ENCODE results near the gene CPVL.

Gene CPVL

DNA sequence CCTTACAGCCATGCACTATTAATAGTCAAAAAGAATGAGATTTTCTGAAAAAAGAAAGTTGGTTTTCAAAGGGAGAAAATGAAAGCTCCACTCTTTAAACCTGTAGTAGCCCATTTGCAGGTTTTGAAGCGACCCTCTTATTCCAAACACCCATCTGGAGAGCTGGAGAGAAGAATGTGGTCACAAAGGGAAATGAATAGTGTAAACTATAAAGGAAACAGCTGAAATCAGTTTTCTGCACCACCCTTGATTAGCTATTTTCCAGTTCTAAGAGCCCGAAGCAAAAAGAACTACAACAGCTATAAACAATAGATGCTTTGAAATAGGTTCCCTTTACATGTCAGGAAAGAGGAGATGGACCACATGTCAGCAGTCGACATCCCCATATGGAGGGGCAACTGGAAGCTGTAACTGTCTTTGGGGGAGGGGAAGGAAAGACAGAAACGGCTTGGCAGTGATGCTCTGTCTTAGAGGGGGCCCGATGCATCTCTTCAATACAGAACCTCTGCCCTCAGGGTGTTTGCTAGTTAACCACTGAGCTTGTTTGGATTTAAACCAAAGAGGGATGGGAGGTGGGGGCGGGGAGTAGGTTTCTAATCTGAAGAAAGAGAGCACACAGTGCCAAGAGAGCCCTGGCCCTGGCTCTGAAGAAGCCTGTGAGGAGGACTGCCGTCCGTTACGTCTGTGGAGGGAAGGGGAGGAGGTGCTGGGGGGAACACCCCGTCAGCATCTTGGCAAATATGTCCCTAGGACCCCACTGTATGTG lies 55.3 kb downstream of the CPVL start:
- DNase-seq (ENCODE audit: low spot score): peak; percentile 72

DNA sequence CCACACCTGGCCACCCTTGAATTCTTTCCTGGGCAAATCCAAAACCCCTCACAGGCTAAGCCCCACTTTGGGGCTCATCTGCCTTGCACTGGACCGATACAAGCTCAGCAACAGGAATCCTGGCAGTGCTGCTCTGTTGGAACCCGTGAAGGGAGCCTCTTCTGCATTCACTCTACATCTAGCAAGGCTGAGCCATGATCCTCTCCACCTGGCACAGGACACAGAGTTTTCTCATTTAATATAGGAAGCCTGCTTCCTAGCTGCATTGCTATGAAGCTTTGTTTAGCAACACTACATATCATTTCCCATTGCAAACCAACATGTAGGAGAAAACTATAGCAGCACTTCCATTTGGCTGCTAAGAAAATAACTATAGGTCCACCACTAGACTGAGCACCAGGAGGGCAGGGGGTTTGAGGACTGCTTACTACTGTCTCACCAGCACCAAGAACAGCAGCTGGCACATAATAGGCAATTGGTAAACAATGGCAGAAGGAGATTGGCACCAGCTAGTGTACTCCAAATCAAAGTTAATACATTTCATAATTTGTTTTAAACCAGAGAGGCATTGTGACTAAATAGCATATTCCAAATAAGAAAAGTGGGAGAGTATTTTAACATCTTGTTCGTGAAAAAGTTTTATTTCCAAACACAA lies 56.1 kb downstream of the CPVL start:
- DNase-seq (ENCODE audit: low spot score): no peak

DNA sequence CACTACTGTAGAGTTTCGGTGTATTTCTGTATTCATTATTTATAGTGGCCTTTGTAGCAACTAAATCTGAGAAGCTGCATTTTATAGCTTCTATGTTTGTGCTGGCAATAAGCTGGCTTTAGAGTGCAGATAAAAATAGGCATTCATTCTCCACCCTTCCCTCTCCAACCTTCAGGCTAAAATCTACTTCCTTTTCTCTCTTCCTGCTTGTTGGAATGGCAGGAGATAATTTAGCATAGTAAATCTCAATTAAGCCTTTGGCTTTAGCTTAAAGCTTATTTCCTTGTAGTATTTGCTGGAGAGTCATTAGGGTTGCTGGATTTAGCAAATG lies 58.5 kb downstream of the CPVL start:
- DNase-seq (ENCODE audit: low spot score): no peak

DNA sequence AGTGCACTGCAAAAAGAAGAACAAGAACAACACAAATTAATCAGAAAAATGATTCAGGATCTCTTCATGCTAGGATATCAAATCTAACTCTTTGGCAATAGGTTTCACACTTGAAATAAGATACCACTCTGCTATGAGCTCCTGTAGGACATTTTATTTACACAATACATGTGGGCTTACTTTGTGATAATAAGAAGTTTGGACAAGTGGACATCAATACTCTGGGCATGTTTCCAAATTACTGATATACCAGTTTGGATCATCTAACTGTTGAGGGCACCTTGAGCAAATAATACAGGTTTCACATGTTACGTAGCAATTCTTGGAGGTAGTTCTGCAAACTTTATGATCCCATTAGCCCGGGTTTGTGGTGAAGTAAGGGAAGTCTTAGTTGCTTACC lies 59.8 kb downstream of the CPVL start:
- no peak for DNase-seq (ENCODE audit: low spot score)

DNA sequence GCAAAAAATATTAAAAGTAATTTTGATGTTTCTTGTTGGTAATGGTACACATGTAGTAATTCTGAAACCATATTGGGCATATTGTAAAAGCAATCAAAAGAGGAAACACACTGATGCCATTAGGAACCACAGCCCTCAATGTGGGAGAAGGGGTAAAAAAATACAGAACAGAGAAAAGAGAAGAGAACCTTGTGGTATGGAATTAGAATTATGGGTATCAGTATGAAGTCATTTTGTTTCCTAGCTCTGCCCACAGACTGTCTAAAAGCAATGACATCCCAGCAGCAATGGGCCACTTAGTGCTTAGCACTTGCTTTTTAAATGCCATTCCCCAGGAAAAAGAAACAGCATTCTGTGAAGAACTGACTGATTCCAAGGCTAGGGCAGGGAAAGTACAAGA lies 61.5 kb downstream of the CPVL start:
- no peak for DNase-seq (ENCODE audit: low spot score)

DNA sequence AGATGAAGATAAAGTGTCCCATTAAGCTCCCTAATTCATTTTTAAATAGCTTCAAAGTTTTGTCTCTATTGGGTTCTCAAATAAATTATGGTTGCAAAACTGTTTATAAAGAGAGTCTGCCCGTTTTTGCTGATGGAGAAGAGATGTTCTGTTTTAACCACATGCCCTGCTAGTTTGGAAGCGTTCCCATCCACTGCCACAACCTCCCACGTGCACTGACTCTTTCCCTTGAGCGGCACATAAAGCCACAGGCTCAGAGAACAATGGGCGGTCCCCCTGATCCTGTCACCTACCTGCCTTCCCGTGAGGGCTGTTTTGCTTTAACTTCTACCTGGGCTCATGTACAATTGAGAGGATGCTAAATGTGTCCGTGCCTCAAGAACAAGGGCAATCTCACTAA lies 65.5 kb downstream of the CPVL start:
- no peak for DNase-seq (ENCODE audit: low spot score)

DNA sequence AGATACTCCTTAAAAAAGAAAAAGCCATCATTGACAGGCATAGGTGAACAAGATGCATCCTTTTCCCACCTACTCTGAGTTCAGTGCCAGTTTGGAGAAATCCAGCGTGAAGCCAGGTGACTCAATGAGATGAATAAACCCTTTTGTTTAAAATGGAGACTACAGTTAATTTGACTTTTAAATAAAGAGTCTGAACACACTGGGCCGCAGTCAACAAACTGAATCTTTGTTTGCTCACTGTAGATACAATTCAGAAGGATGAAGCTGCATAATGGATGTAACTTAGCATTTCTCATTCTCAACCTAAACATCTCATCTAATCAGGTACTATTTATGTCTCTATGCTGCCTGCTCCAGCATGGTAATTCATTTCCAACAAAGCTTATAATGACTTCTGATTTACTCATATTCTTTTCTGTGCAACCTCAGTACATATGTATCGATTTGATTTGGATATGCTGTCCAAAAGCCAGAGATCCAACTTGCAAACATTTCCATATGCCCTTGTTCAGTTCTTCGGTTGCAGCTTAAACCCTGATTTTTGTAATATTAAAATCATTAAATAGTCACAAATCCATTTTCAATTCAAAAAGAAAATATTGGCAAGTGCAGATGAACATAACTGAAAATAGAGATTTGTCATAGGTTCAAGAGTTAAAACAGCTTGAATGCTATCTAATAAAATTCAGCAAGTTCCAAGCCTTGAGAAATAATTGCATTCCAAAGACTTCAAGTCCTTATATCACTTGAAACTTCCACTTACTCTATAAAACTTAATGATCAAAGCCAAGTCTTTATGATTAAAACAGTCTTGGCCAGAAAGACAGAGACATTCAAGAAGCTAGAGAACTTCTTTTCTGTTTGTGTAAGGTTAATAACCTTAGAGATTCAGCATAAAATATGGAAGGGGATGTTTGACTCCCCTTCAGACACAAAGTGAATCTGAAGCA lies 67.8 kb downstream of the CPVL start:
- peak; percentile 90 for DNase-seq (ENCODE audit: low spot score)

DNA sequence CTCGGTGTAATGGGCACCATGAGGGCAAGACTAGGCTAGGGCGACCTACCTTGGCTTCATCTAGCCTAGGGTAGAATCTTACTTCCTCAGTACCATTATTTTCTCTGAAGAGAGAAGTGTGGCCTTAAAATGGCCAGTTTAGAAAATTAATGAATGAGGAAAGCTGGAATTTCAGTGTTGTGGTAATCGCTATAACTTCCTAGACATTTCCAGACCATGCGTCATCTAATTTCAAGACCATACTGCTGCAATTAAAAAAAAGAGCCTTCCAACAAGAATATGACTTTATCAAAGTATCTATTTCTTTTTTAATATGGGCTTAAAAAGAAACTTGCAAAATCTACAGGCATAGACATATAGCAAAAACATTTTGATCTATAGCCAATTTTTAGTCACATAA lies 68.5 kb downstream of the CPVL start:
- no peak for DNase-seq (ENCODE audit: low spot score)

DNA sequence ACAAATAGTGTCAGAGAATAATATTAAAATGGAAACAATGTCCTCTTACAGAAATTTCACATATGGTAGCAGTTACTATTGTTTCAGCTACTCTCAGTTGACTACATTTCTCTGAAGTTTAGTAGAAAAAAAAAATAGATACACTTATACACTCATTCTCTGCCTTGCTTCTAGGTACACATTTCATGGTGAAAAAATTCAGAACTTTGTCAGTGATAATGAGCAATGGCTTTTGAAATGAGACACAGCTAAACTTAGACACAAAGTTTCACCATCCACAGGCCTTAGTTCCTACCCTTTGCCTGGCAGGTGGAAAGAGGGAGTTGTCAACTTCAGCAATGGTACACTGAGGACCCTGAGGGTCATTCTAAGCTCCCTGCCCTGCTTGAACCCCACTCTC lies 69.2 kb downstream of the CPVL start:
- DNase-seq (ENCODE audit: low spot score): no peak

DNA sequence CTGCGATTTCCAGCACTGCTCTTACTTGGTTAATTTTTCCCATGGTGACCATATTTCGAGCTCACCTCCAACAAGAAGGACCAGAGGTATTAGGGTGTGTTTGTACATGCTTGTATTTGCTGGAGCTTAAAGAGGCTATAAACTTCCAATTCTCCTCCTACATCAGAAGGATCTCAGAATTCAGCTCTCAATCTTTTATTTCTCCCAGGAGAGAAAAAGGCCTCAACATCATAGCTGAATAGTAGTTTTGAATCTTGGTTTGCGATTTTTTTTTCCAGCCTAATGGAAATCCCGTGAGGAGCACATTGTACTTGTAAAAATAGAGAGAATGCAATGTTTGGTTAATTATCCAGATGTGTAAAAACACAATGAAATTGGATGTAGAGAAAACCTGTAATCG lies 69.7 kb downstream of the CPVL start:
- no peak for DNase-seq (ENCODE audit: low spot score)

DNA sequence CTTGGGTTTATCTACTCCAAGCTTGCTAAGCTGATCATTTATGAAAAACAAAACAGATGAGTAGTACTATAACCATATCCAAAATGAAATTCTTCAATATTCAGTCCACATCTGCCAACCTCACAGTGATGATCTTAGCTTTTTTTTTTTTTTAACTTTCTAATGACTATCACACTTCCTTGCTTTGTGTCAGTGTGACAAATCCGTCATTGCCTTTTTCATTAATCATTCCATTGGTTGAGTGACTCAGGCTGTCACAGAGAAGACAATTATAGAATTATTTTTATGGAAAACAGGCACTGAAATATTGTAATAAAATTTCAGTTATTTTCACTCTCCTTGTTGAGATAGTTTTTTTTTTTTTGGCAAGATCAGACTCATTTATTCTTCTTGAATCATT lies 70.7 kb downstream of the CPVL start:
- DNase-seq (ENCODE audit: low spot score): no peak

DNA sequence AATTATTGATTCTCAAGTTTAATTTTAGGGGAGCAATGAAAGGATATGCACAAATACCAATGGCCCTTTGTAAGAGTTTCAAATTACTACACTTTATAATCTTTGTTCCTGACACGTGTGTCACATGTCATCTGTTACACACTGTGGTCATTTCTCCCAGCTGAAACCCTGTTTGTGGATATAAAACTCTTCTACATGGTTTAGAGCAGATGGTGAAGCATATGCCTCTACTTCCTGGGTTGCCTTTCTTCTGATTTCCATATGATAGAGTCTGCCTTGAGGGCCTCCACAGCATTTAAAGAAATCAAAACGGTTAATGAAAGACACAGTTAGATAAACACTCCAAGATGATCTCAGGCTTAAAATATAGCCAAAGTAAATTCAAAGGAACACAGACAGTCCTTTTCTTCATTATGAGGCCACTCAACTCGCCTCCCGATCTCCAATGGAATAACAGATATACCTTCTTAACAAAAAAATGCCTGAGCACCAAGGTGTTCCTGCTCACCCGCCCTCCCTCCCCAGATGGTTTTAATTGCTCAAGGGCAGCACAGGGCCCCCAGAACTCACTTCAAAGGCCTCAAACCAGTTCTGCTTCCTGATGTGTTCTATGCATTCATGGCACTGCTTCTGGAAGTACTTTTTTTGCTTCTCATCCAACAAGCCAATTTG lies 75.0 kb downstream of the CPVL start:
- no peak for DNase-seq (ENCODE audit: low spot score)

DNA sequence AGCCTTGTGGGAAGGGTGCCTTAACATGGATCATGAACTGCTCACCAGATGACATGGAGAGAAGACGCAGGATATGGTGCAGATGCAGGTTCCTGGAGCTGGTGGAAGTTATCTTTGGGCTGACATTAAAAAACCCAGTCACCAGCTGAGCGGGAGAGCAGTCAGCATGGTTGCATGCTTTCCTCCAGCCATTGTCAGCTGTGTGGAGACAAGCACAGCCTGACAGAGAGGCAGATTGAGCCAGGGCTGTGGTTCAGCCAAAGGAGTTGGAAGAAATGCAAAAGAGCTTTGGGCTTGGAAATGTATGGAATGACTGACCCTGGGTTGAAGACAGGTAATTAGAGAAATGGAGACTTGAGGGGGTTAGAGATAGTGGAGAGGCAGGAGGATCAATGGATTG lies 79.7 kb downstream of the CPVL start:
- no peak for DNase-seq (ENCODE audit: low spot score)

DNA sequence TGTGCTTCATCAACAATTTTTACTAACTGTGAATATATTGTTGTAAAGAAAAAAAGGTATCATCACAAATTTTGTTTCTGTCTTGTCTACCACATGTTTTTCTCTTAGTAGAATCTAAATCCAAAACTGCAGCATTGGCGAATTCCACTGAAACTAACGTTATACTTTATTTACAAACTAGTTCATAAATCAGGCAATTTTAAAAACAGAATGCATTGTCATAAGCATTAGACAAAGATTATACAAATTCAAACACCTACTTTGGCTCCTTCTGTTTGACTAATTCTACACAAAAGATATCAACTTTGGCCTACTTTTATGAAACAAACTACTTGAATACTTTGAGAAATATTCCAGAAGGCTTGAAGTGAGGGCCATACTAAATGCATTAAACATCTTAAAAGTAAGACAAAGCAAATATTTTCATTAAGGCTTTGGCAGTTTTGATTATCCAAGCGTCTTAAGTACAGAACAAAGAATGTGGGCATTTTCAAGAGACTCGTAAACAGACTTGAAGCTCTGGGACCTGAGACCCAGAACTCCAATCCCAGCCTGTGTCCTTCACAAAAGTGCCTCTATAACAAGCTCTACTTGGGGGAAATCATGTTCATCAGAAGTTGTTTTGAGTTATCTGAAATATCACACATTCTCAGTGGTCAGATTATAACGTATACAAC lies 81.0 kb downstream of the CPVL start:
- DNase-seq (ENCODE audit: low spot score): no peak

DNA sequence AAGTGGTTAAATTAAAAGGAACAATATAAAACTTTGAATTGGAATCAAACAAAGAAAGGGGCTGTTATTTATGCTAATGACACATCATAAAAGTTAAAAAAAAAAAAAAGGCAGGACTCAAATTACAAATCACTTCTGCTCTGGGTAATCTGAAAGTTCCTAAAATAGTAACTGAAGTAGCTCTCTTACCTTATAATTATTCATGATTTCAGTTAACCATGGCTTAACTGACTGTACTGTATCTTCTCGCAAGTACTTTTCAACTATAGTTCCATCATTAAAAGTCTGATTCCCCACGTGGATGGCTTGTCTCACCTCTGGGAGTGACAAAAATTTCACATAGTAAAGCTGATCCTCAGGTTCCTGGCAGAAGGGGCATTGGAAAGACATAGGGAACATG lies 82.5 kb downstream of the CPVL start:
- no peak for DNase-seq (ENCODE audit: low spot score)

DNA sequence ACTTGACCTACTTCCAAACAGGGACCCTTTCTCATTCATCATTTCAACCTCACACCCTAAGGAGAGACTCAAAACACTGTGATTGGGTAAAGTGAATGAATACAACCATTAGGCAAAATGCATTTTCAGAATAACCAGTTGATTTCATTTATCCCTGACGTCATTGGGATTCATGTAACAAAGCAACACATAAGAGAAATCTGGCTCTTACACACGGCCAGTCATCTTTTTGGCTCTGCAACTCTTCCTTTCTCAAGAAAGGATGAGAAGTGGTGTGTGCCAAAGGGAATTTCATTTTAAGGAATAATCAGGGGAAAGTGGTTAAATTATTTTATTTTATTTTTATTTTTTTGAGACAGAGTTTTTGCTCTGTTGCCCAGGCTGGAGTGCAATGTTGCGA lies 83.1 kb downstream of the CPVL start:
- no peak for DNase-seq (ENCODE audit: low spot score)

DNA sequence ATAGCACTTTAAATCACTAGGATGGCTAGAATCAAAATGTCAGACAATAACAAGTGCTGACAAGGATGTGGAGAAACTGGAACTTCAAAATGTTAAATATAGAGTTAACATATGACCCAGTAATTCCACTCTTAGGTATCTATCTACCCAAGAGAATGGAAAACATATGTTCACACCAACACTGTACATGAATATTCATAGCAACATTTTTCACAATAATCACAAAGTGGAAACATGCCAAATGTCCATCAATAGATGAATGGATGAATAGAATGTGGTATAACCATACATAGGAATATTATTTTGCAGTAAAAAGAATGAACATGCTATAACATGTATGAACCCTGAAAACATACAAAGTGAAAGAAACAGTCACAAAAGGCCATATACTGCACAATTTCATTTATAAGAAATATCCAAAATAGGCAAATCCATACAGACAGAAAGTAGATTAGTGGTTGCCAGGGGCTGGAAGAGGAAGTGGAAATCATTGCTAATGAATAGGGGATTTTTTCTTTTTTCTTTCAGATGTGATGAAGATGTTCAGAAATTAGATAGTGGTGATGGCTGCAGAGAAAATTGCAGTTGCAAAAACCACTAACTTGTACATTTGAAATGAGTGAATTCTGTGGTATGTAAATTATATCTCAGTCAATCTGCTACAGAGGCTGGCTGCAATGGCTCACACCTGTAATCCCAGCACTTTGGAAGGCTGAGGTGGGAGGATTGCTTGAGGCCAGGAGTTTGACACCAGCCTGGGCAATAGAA lies 93.0 kb downstream of the CPVL start:
- no peak for DNase-seq (ENCODE audit: low spot score)

DNA sequence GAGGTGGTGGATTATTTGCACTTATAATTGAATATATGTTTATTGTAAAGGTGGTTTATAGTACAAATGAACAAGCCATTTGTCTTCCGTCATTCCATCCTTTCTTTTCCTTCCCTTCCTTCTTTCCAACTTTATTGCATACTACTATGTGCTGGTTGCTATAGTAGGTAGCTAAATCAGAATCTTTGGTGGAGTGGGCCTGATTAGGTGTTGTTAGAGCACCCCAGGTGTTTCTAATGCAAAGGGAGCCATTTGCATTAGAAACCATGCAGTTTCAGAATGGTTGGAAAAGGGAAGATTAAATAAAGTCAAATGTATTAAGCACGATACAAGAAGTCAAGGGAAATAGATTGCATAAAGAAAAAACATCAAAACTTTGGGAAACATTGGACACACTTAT lies 99.4 kb downstream of the CPVL start:
- DNase-seq (ENCODE audit: low spot score): no peak

DNA sequence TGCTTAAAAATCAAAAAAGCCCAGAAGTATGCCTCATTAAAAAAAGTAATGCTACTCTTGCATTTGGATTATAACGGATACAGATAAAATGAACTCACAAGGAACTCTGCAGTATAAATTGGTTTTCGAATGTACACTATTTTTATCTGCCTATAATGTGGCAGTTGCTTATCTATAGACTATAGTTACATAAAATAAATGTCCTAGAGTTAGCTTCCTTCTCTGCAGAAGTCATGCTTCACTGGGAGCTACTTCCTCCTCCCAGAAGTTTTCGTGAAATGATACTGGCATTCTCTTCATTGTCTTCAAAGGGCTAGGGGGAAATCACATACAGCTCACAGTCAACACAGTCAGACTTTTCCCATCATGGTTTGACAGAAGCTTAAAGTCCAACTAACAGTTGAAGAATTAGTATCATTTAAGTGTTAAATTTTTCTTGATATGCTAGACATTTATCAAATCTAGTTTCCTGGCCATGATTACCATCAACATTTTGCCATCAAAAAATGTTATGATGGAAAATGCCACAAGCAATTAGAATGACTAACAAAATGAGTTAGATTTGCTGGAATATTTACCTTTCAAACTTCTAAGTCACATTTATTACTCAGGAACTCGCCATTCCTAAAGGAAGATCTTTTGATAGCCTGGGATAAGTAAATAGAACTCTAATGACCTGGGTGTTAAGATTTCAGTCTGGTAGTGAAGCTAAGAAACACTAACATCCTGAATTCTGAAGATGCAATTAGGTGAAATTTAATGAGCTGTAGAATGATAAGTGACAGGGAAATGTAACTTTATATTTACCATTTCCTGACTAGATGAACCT lies 100.9 kb downstream of the CPVL start:
- no peak for DNase-seq (ENCODE audit: low spot score)

DNA sequence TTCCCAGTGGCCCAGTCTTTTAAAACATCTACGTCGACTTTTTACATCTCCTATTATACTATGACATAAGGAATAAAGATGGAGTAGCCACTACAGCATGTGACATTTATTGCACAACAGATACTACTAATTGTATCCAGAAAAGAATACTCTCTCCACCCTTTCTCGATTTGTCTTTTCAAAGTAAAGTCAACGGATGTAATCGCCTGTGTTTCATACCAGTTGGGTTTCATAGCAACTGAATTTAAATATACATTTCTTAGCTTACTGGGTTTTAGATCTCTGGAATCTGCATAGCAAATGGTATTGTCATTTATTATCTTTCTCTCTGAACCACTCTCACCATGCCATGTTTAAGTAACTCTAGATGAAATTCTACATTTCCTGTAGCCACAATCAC lies 101.8 kb downstream of the CPVL start:
- no peak for DNase-seq (ENCODE audit: low spot score)

All from COLO829 (cell line).